T-cell (primary cell): ENCODE results near the gene KIF26A. TPM values are rescaled to one million over a fixed set of nuclear protein-coding genes. Genes with fewer than 3 reads are reported as not detected.

Experiments
- ATAC-seq, 4 experiments: fragments of 200-7000 bp in 3 of 4; fragments of 150-1000 bp in 1 of 4; cut with Tn5 transposase; replicated peaks in 1 of 4; 1 replicate in 3 of 4; 2 replicates in 1 of 4; pipeline ENCODE4 v1.10.0; 2021; ENCODE audit warnings: moderate library complexity in 3 of 4, mild to moderate bottlenecking in 2 of 4, moderate number of reproducible peaks in 1 of 4
- CTCF ChIA-PET, 2 donors: fragments of 300-600 bp; sonication (Branson Sonifier 250); formaldehyde crosslinking; loops; one replicate each; lab custom pipeline; 2022; ENCODE audit warnings: antibody characterized with exemption in 2 of 2; lab: Charles Lee
- POLR2A ChIA-PET, 2 donors: fragments of 300-600 bp; sonication (Branson Sonifier 250); formaldehyde crosslinking; loops; one replicate each; lab custom pipeline; 2022; ENCODE audit warnings: antibody characterized with exemption in 2 of 2; lab: Charles Lee
- DNase-seq, 35 experiments: peaks; one replicate each; pipeline versions ENCODE4 v3.0.0 to v3.0.0-alpha.2; 2013 to 2023
- H3K27ac ChIP-seq: one replicate; pipeline ENCODE4 v1.5.1; 2013; ENCODE audit warnings: low read length
- H3K27me3 ChIP-seq, 2 experiments: replicated peaks in 1 of 2; 1 replicate in 1 of 2; 2 replicates in 1 of 2; pipeline versions ENCODE4 v1.6.1 to v1.7.0; 2013; ENCODE audit warnings: low read length in 1 of 2, mixed read lengths in 1 of 2; ENCODE audit not compliant: control insufficient read depth in 2 of 2, insufficient read depth in 2 of 2; ENCODE audit errors: extremely low read depth in 1 of 2
- H3K36me3 ChIP-seq, 2 donors: 1 replicate in 1 of 2; 2 replicates in 1 of 2; pipeline versions ENCODE4 v1.6.1 to v1.7.0; 2013; ENCODE audit warnings: low read length in 1 of 2; ENCODE audit not compliant: control insufficient read depth in 2 of 2, insufficient read depth in 1 of 2; ENCODE audit errors: extremely low read depth in 1 of 2
- H3K4me1 ChIP-seq, 2 experiments: 1 replicate in 1 of 2; 2 replicates in 1 of 2; pipeline versions ENCODE4 v1.6.1 to v1.7.0; 2013; ENCODE audit warnings: low read length in 2 of 2, mixed read lengths in 1 of 2; ENCODE audit not compliant: insufficient read depth in 2 of 2, control insufficient read depth in 1 of 2; ENCODE audit errors: extremely low read depth in 1 of 2
- H3K4me3 ChIP-seq, 2 donors: 1 replicate in 1 of 2; 2 replicates in 1 of 2; pipeline versions ENCODE4 v1.5.1 to v1.7.0; 2013; ENCODE audit warnings: mild to moderate bottlenecking in 2 of 2, low read length in 1 of 2, moderate library complexity in 1 of 2; ENCODE audit not compliant: control insufficient read depth in 1 of 2; ENCODE audit errors: extremely low read depth in 1 of 2
- H3K9me3 ChIP-seq: 2 replicates; pipeline ENCODE4 v1.7.0; 2013
- H3K27ac Mint-ChIP-seq, 2 donors: one replicate each; pipeline ENCODE4 v1.8.0; 2020 to 2021; ENCODE audit warnings: mild to moderate bottlenecking in 2 of 2, mixed read lengths in 2 of 2
- H3K27me3 Mint-ChIP-seq, 2 donors: one replicate each; pipeline ENCODE4 v1.8.0; 2021 to 2022; ENCODE audit warnings: mixed read lengths in 2 of 2
- H3K36me3 Mint-ChIP-seq: one replicate; pipeline ENCODE4 v1.8.0; 2021; ENCODE audit warnings: mixed read lengths
- H3K4me1 Mint-ChIP-seq, 3 donors: one replicate each; pipeline ENCODE4 v1.8.0; 2020 to 2022; ENCODE audit warnings: mixed read lengths in 3 of 3, mild to moderate bottlenecking in 1 of 3
- H3K4me3 Mint-ChIP-seq, 3 donors: one replicate each; pipeline ENCODE4 v1.8.0; 2020 to 2022; ENCODE audit warnings: mild to moderate bottlenecking in 3 of 3, mixed read lengths in 3 of 3, moderate library complexity in 3 of 3
- H3K9me3 Mint-ChIP-seq, 3 donors: one replicate each; pipeline ENCODE4 v1.8.0; 2020 to 2022; ENCODE audit warnings: mixed read lengths in 3 of 3
- WGBS: methylation state at CpG from one replicate; pipeline ENCODE4 v1.1.5; 2013; ENCODE audit warnings: missing lambda C conversion rate; ENCODE audit not compliant: insufficient coverage; 5-methylcytosine and 5-hydroxymethylcytosine counted together
- total RNA-seq, 35 experiments: library from RNA in 6 of 35; stranded (reverse) in 6 of 35; fragments of 120-200 nt in 1 of 35; gene quantifications; one replicate each; pipeline versions ENCODE4 v1.2.1 to v1.2.4 and lab custom pipeline; 2013 to 2026

The KIF26A gene
- total RNA-seq, 5 donors from 2014 or later (not counting 1 experiment from before 2014, with no cell fraction given) = 0.07 to 1.6 (median 0.44) TPM

- no peaks in the 10 kb centered on the region for H3K36me3 Mint-ChIP-seq
- Histone ChIP-seq H3K4me1 (no peaks in the 10 kb centered on the region), H3K36me3 (no peaks in the 10 kb centered on the region), H3K4me3 (no peak overlapping the region), H3K9me3 (no peaks in the 10 kb centered on the region), H3K27me3 (peaks cover 0 to 9% of the 10 kb centered on the region in 2 experiments), H3K27ac (no peak overlapping the region)
- ChIA-PET CTCF (no interaction called here), POLR2A (no interaction called here)
- no peak overlapping the region for H3K27ac Mint-ChIP-seq
- no peaks in the 10 kb centered on the region for H3K4me1 Mint-ChIP-seq
- no peak for ATAC-seq
- H3K9me3 Mint-ChIP-seq = no peaks in the 10 kb centered on the region
- no peak for DNase-seq
- no peak overlapping the region for H3K4me3 Mint-ChIP-seq
- 88% methylated on average over 10 of the region's 15 CpGs for WGBS
- H3K27me3 Mint-ChIP-seq = no peaks in the 10 kb centered on the region
Measured at GRCh38 chr14:104168603-104169002, 30.2 kb downstream of the KIF26A start.

- peaks cover 0 to 9% of the 10 kb centered on the region in 2 experiments for H3K27me3 ChIP-seq
- Mint-ChIP-seq H3K36me3 (no peaks in the 10 kb centered on the region), H3K4me3 (no peak overlapping the region), H3K27ac (no peak overlapping the region), H3K4me1 (no peaks in the 10 kb centered on the region), H3K9me3 (no peaks in the 10 kb centered on the region), H3K27me3 (no peaks in the 10 kb centered on the region)
- no peaks in the 10 kb centered on the region for H3K4me1 ChIP-seq
- no peaks in the 10 kb centered on the region for H3K36me3 ChIP-seq
- CTCF ChIA-PET = no interaction called here
- DNase-seq (no peak), ATAC-seq (no peak)
- POLR2A ChIA-PET = no interaction called here
- WGBS = 80% methylated on average over 18 of the region's 20 CpGs
- no peak overlapping the region for H3K27ac ChIP-seq
- H3K4me3 ChIP-seq = no peak overlapping the region
- no peaks in the 10 kb centered on the region for H3K9me3 ChIP-seq
Measured at GRCh38 chr14:104169005-104169698, 30.8 kb downstream of the KIF26A start.

- no peak for DNase-seq
- no peak overlapping the region for H3K27ac ChIP-seq
- Mint-ChIP-seq H3K36me3 (no peaks in the 10 kb centered on the region), H3K27me3 (no peaks in the 10 kb centered on the region), H3K4me1 (no peaks in the 10 kb centered on the region), H3K27ac (no peak overlapping the region), H3K4me3 (no peak overlapping the region), H3K9me3 (no peaks in the 10 kb centered on the region)
- ATAC-seq = no peak
- H3K27me3 ChIP-seq = peaks cover 0 to 9% of the 10 kb centered on the region in 2 experiments
- 80% methylated on average over 22 of the region's 27 CpGs for WGBS
- POLR2A ChIA-PET = no interaction called here
- H3K9me3 ChIP-seq = no peaks in the 10 kb centered on the region
- CTCF ChIA-PET = no interaction called here
- H3K4me1 ChIP-seq = no peaks in the 10 kb centered on the region
- H3K36me3 ChIP-seq = no peaks in the 10 kb centered on the region
- no peak overlapping the region for H3K4me3 ChIP-seq
Measured at GRCh38 chr14:104169699-104170479, 31.5 kb downstream of the KIF26A start.

GRCh38 chr14:104171029-104171697 is 32.8 kb downstream of the KIF26A start:
- Mint-ChIP-seq H3K4me3 (no peak overlapping the region), H3K27ac (no peak overlapping the region), H3K36me3 (no peaks in the 10 kb centered on the region), H3K4me1 (no peaks in the 10 kb centered on the region), H3K27me3 (no peaks in the 10 kb centered on the region), H3K9me3 (no peaks in the 10 kb centered on the region)
- ATAC-seq = no peak
- ChIA-PET POLR2A (no interaction called here), CTCF (no interaction called here)
- H3K9me3 ChIP-seq = no peaks in the 10 kb centered on the region
- H3K27me3 ChIP-seq = peaks cover 0 to 9% of the 10 kb centered on the region in 2 experiments
- H3K4me1 ChIP-seq = no peaks in the 10 kb centered on the region
- no peak for DNase-seq
- WGBS = 88% methylated on average over 27 of the region's 28 CpGs
- no peaks in the 10 kb centered on the region for H3K36me3 ChIP-seq
- no peak overlapping the region for H3K4me3 ChIP-seq
- H3K27ac ChIP-seq = no peak overlapping the region

- H3K36me3 ChIP-seq = no peaks in the 10 kb centered on the region
- Mint-ChIP-seq H3K27ac (no peak overlapping the region), H3K9me3 (no peaks in the 10 kb centered on the region), H3K4me3 (no peak overlapping the region), H3K36me3 (no peaks in the 10 kb centered on the region), H3K4me1 (no peaks in the 10 kb centered on the region), H3K27me3 (no peaks in the 10 kb centered on the region)
- no peak for DNase-seq
- H3K9me3 ChIP-seq = no peaks in the 10 kb centered on the region
- no peaks in the 10 kb centered on the region for H3K4me1 ChIP-seq
- H3K27me3 ChIP-seq = peaks cover 0 to 7% of the 10 kb centered on the region in 2 experiments
- no peak overlapping the region for H3K4me3 ChIP-seq
- 92% methylated on average over 33 of the region's 33 CpGs for WGBS
- ChIA-PET CTCF (no interaction called here), POLR2A (no interaction called here)
- H3K27ac ChIP-seq = no peak overlapping the region
- no peak for ATAC-seq
Measured at GRCh38 chr14:104171895-104172294, 33.5 kb downstream of the KIF26A start.

GRCh38 chr14:104172349-104172748 is 34.0 kb downstream of the KIF26A start:
- ChIA-PET POLR2A (no interaction called here), CTCF (no interaction called here)
- H3K4me1 Mint-ChIP-seq = no peaks in the 10 kb centered on the region
- DNase-seq (no peak), ATAC-seq (no peak)
- Histone ChIP-seq H3K36me3 (no peaks in the 10 kb centered on the region), H3K4me1 (no peaks in the 10 kb centered on the region), H3K27me3 (peaks cover 0 to 7% of the 10 kb centered on the region in 2 experiments), H3K9me3 (no peaks in the 10 kb centered on the region), H3K4me3 (no peak overlapping the region), H3K27ac (no peak overlapping the region)
- no peaks in the 10 kb centered on the region for H3K27me3 Mint-ChIP-seq
- 87% methylated on average over 12 of the region's 13 CpGs for WGBS
- no peaks in the 10 kb centered on the region for H3K9me3 Mint-ChIP-seq
- no peak overlapping the region for H3K4me3 Mint-ChIP-seq
- no peak overlapping the region for H3K27ac Mint-ChIP-seq
- H3K36me3 Mint-ChIP-seq = no peaks in the 10 kb centered on the region
